ENCODE measurements around the gene CIRBP.

CIRBP gene

DNA sequence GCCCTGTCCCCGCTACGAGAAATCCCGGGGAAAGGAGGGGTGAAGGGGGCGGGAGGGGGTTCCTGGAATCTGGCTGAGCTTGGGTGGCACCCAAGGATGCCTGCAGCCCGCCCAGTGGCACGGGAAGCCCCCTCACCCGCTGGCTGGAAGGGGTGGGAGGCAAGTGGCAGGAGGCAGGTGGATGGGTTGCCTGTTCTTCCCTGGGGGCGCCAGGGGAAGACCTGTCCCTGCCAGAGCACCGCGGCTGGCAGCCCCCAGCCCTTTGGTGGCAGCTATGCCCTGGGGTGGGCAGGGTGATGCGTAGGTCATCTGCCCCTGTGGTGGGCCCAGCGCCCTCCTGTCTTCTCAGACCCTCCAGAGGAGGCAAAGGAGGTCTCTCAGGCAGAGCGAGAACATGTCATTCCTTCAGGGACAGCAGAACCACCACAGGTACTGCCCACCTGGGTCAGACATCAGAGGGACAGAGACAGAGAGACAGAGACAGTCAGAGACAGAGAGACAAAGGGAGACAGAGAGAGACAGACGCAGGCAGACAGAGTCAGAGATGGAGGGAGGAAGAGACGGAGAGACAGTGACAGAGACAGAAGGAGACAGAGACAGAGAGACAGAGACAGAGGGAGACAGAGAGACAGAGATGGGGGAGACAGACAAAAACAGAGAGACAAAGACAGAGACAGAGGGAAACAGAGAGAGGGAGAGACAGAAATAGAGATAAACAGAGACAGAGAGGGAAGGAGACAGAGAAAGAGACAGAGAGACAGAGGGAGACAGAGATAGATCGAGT is 53.3 kb downstream of the CIRBP start:
- no peak for DNase-seq (ENCODE audit: insufficient read length, low spot score)

DNA sequence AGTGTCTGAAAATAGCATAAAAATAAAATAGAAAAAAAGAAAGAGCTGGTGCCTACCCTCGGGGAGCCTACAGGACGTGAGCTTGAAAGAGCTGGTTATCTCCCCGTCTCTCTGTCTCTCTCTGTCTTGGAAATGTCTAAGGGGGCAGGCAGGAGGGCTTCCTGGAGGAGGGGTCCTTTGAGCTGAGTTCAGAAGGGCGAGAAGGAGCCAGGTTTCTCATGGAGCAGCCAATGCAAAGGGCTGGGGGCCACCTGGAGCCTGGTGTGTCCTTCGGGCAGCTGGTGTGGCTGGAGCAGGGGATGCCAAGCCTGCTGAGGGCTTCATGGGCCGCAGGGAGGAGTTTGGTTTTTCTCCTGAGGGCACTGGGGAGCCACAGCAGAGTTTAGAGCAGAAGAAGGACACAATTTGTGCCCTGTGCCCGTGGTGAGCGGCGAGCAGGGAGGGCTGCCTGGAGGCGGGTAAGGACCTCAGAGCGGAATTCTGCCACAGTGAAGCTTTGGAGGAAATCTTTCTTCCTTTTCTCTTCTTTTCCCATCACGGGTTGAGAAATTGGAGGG is 55.2 kb downstream of the CIRBP start:
- FAIRE-seq = no peak
- no peak for DNase-seq (ENCODE audit: insufficient read length, low spot score)

More for the DNA sequence above, 53.3 kb downstream of the CIRBP start:
- no peak for FAIRE-seq

Measured in HTR-8/SVneo (cell line).